Ovary (tissue), 10 donors: ENCODE results near the gene ZSCAN25. TPM values are rescaled to one million over a fixed set of nuclear protein-coding genes. Genes with fewer than 3 reads are reported as not detected.
"Not testable (repeated sequence)": the region's sequence is repeated elsewhere in the genome, so short reads cannot be mapped to it uniquely, and the experiment has no call there.

Experiments used
- DNase-seq, 5 donors: peaks; one replicate each; pipeline ENCODE4 v3.0.0-alpha.2; 2019 to 2020
- H3K27ac ChIP-seq, 2 donors: fragments of 200-600 bp; one replicate each; pipeline versions ENCODE4 v1.5.1 to v1.8.0; 2019 to 2022
- H3K27me3 ChIP-seq: fragments of 200-600 bp; one replicate; pipeline ENCODE4 v1.8.0; 2022
- H3K36me3 ChIP-seq: fragments of 200-600 bp; sonication (generic); one replicate; pipeline ENCODE4 v1.5.1; 2019
- H3K4me1 ChIP-seq: one replicate; pipeline ENCODE4 v1.8.1; 2013; ENCODE audit warnings: mild to moderate bottlenecking, moderate library complexity; ENCODE audit not compliant: insufficient read depth
- H3K4me3 ChIP-seq: fragments of 200-600 bp; sonication (generic); one replicate; pipeline ENCODE4 v1.5.1; 2017
- H3K9me3 ChIP-seq, 2 donors: fragments of 200-600 bp in 1 of 2; sonication (generic) in 1 of 2; one replicate each; pipeline versions ENCODE4 v1.5.1 to v1.8.1; 2013 to 2019; ENCODE audit warnings: mild to moderate bottlenecking in 1 of 2, moderate library complexity in 1 of 2
- CTCF ChIP-seq, 3 donors: fragments of 450-650 bp in 2 of 3; fragments of 200-600 bp in 1 of 3; IDR thresholded peaks; one replicate each; pipeline versions ENCODE4 v1.5.1 to v1.8.0; 2016 to 2022; ENCODE audit warnings: antibody characterized with exemption in 3 of 3, mild to moderate bottlenecking in 1 of 3
- EP300 ChIP-seq: sonication (generic); formaldehyde crosslinking; IDR thresholded peaks from one replicate; pipeline ENCODE4 v1.6.1; 2017; ENCODE audit warnings: antibody characterized with exemption
- POLR2A ChIP-seq: fragments of 450-650 bp; IDR thresholded peaks from one replicate; pipeline ENCODE4 v1.6.1; 2017; ENCODE audit warnings: antibody characterized with exemption, mild to moderate bottlenecking, moderate library complexity
- WGBS, 3 donors: extraction: QIAGEN DNeasy Blood & Tissue Kit in 1 of 3; methylation state at CpG; one replicate each; pipeline versions ENCODE4 v1.1.5 to v1.1.7; 2013 to 2017; 5-methylcytosine and 5-hydroxymethylcytosine counted together
- intact Hi-C, 4 donors: fragments of 100-400 bp; cut with DNase I; formaldehyde crosslinking; loops; one replicate each; pipeline versions ENCODE4 v1.11.0 to v1.15.1; 2022 to 2023
- long read RNA-seq, 3 donors: library from polyadenylated mRNA in 2 of 3; unstranded in 2 of 3; transcript quantifications; one replicate each; pipeline ENCODE4 v2.0.0 and lab custom pipeline, GENCODE V29; 2021 to 2026
- polyA plus RNA-seq, 2 donors: library from polyadenylated mRNA; stranded (reverse); fragments of 200-250 nt in 1 of 2; fragments of 350-450 nt in 1 of 2; fragmentation: Illumina TruSeq in 1 of 2; extraction: RNeasy Lipid Tissue Mini Kit (QIAGEN cat#74804) in 1 of 2; gene quantifications; one replicate each; pipeline ENCODE4 v1.2.3, GENCODE V29; 2013 to 2014
- total RNA-seq, 7 donors: library from RNA; depleted of rRNA in 2 of 7; stranded (reverse); fragments of >200 nt in 2 of 7; fragmentation: NEBNext Ultra II Directional in 3 of 7; extraction: Animal tissue kit (Norgen Biotek cat#: 25700) in 3 of 7; gene quantifications; one replicate each; pipeline versions ENCODE4 v1.1.0 to v1.2.4, GENCODE V29; 2016 to 2023
- donor health status: DM: no; HTN: no; CAD: no; lungs with moderate emphysema.
- donor health status: DM: no; HTN: no; CAD: no.
- donor health status: Bipolar disorder and iron deficiency.
- donor health status: DM: yes; HTN: yes; CAD: no.
- donor health status: DM: no; HTN: no; CAD: no.
- donor health status: DM: yes; HTN: yes; CAD: no.

Gene ZSCAN25
- total RNA-seq = 10 to 100 TPM; 10.2 to 21.1 (median 18.2) TPM
- 10 to 100 TPM in 1 of 2 donors, 1 to 10 TPM in 1; 9.8 to 10.7 TPM for polyA plus RNA-seq
- long read RNA-seq, donor 1, full-length matches to known transcripts = 5 of 28 reads
- long read RNA-seq, donor 1, partial matches to known transcripts = 2 of 28 reads
- long read RNA-seq, donor 1, other reads (novel, unspliced or antisense) = 21 of 28 reads
- long read RNA-seq, donor 2, full-length matches to known transcripts = 1 of 1 reads
- long read RNA-seq, donor 2, partial matches to known transcripts = 0 of 1 reads
- long read RNA-seq, donor 2, other reads (novel, unspliced or antisense) = 0 of 1 reads
- long read RNA-seq, donor 3, full-length matches to known transcripts = 5 of 21 reads
- long read RNA-seq, donor 3, partial matches to known transcripts = 5 of 21 reads
- long read RNA-seq, donor 3, other reads (novel, unspliced or antisense) = 11 of 21 reads

DNA sequence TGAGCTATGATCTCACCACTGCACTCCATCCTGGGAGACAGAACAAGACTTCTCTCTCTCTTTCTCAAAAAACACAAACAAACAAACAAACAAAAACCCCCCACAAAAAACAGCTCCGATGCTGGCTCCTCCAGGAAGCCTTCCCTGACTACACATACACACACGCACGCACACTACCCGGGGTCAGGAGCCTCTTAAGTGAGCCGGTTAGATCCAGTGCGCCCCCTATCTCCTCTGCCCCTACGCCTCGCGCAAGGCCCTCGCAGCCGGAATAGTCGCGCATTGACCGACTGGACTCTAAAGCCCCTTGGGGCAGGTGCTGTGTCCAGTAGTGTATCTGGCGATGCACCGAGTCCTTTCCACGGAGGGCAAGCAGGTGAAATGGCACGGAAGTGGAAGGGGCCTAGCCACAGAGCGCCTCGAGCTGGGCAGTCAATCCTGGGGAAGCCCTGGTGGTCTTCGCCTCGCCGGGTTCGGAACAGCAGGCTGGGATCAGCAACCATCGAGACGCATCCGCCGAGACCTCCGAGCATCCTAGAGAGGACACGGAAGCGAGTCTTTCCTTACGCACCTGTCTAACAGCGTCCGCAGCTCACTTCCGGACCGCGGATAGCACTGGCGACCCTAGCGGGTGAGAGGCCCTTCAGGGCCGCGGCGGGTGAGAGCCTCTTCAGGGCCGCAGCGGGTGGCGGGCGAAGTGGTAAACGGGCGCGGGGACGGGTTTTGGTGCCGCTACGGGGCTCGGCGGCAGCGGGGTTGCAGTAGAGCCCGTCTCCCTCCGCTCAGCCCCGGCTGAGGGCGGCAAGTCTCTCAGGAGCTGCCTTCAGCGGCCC, at the start of gene ZSCAN25:
ZSCAN25 (plus strand) TSS at position 588 of the 833 bp plus-strand sequence. CDS start 2,661 bp downstream, outside the sequence.
- no peaks in the 10 kb centered on the region for H3K27me3 ChIP-seq
- H3K36me3 ChIP-seq = no peaks in the 10 kb centered on the region
- peaks cover 4% of the 10 kb centered on the region for H3K4me1 ChIP-seq
- DNase-seq = peak; percentile 83 to 92 (median 86)
- 0 to 1% (median 1%) methylated on average over 38 to 60 of the region's 60 CpGs for WGBS, 3 donors
- no peaks in the 10 kb centered on the region for H3K9me3 ChIP-seq
- TF ChIP-seq CTCF (IDR thresholded peaks at IDR 0.05) = no peak
- TF ChIP-seq POLR2A = peak; percentile 44
- TF ChIP-seq EP300 = no peak
- H3K4me3 ChIP-seq = peak within 1 kb of the TSS; percentile 76
- peak within 1 kb of the TSS; percentile 65 to 70 for H3K27ac ChIP-seq
- intact Hi-C loops = no loop called here

- 95 to 98% (median 95%) methylated on average over 7 of the region's 7 CpGs for WGBS, 3 donors
- H3K36me3 ChIP-seq, intact Hi-C loops, DNase-seq, H3K4me1 ChIP-seq, H3K27ac ChIP-seq, H3K4me3 ChIP-seq, H3K9me3 ChIP-seq, H3K27me3 ChIP-seq: not testable (repeated sequence)
These were observed 48.0 kb upstream of the ZSCAN25 start for GRCh38 chr7:99568770-99569169.

GRCh38 chr7:99571768-99572167, 45.0 kb upstream of the ZSCAN25 start:
- H3K36me3 ChIP-seq = no peaks in the 10 kb centered on the region
- H3K27ac ChIP-seq = no peak overlapping the region
- no peak for DNase-seq
- no peaks in the 10 kb centered on the region for H3K27me3 ChIP-seq
- WGBS, 3 donors = 26 to 62% (median 45%) methylated on average over 3 of the region's 3 CpGs
- H3K4me1 ChIP-seq = peaks cover 1% of the 10 kb centered on the region
- no peak for TF ChIP-seq EP300
- no peak for TF ChIP-seq POLR2A
- TF ChIP-seq CTCF (IDR thresholded peaks at IDR 0.05) = no peak
- intact Hi-C loops = no loop called here
- no peak overlapping the region for H3K4me3 ChIP-seq
- no peaks in the 10 kb centered on the region for H3K9me3 ChIP-seq

DNA sequence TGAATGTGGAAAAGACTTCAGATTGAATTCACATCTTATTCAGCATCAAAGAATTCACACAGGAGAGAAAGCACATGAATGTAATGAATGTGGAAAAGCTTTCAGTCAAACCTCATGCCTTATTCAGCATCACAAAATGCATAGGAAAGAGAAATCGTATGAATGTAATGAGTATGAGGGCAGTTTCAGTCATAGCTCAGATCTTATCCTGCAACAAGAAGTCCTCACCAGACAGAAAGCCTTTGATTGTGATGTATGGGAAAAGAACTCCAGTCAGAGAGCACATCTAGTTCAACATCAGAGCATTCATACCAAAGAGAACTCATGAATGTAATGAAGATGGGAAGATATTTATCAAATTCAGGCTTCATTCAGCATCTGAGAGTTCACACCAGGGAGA, 43.5 kb upstream of the ZSCAN25 start:
- H3K36me3 ChIP-seq = no peaks in the 10 kb centered on the region
- 81 to 92% (median 84%) methylated on average over 1 of the region's 1 CpG for WGBS, 3 donors
- DNase-seq = no peak

More for the DNA sequence above, 43.5 kb upstream of the ZSCAN25 start:
- no peak overlapping the region for H3K4me3 ChIP-seq
- no peaks in the 10 kb centered on the region for H3K9me3 ChIP-seq
- no peak for TF ChIP-seq EP300
- TF ChIP-seq CTCF (IDR thresholded peaks at IDR 0.05) = no peak
- no peak for TF ChIP-seq POLR2A
- H3K4me1 ChIP-seq = peaks cover 1% of the 10 kb centered on the region
- no peak overlapping the region for H3K27ac ChIP-seq
- H3K27me3 ChIP-seq = no peaks in the 10 kb centered on the region
- intact Hi-C loops = no loop called here
